Urothelium cell line (cell line): ENCODE measurements around the gene FGF16.
"Not testable (repeated sequence)": the region's sequence is repeated elsewhere in the genome, so short reads cannot be mapped to it uniquely, and the experiment has no call there.

Source experiments
- DNase-seq: peaks from one replicate; pipeline ENCODE4 v3.0.0; 2011; ENCODE audit warnings: low spot score, mixed read lengths
- FAIRE-seq: peaks from 2 replicates; lab custom pipeline; 2011; peaks lifted over from hg19 to GRCh38; lab: Jason Lieb, UNC

FGF16 gene

GRCh38 chrX:77446908-77447652, at the start of gene FGF16:
Gene FGF16 (plus strand): TSS chrX:77447389. CDS start chrX:77447675, 286 bp downstream.
- no peak for FAIRE-seq
- no peak for DNase-seq

DNA sequence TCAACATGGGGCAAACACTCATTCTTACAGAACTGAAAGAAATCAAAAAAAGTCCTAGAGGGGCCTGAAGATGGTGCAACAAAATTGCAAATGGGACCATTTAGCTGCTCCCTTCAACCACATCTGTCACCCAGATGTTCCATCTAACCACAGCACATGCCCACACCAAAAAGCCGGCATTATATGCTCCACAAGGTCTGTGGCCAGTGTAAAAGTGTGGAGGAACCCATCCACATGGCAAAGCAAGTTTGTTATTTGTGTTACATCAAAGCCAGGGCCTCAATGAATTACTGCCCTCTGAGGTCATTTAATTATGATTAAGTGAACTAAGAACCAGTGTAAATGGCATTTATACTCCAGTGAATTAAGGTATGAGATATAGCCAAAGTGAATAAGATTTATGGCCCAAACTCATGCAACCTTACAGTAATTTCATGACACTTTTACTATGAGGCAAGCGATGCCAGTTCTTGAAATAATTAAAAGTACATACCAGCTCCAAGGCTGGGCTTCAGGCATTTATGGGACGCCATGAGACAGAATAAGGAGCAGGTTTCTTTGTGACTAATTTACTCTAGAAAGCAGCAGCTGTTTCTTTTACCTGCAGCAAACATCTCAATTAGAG, 48.7 kb upstream of the FGF16 start:
- FAIRE-seq (no peak), DNase-seq (no peak)

DNA sequence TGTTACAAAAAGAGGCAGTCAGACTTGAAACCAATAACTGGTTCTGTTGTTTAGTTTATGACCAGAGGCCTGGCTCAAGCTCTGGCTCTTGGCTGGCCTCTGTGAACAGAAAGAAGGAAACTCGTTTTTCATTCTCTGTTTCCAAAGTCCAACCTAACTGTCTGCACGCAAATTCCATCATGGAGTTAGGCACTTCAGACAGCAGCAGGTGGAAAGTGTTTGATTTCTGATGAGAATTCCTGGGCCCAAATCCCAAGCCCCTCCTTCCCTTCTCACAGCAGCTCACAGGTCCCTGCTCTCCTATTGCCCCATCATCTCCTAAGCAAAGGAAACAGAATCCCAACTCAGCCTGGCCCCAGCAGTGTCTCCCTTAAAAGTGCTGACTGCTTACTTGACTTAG, 42.8 kb upstream of the FGF16 start:
- FAIRE-seq: no peak

GRCh38 chrX:77407821-77408220, 39.4 kb upstream of the FGF16 start:
- FAIRE-seq, DNase-seq: not testable (repeated sequence)

More for the DNA sequence above, 42.8 kb upstream of the FGF16 start:
- no peak for DNase-seq

DNA sequence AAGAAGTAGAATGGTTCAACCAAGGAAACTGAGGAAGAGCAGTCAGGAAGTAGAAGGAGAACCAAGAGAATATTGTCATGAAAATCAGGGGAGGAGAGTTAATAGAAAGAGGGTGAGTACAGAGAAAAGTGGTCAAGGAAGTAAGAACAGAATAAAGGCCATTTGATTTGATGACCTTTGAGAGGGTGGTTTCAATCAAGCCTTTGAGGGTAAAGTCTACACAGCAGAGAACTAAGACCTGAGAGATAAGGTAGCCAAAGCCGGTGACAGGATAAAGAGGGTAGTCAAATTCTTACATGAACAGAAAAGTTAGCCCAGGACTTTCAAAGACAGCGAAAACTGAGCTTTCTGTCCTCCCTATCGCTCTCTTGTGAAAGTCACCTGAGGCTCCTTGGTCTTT, 34.6 kb upstream of the FGF16 start:
- no peak for FAIRE-seq

DNA sequence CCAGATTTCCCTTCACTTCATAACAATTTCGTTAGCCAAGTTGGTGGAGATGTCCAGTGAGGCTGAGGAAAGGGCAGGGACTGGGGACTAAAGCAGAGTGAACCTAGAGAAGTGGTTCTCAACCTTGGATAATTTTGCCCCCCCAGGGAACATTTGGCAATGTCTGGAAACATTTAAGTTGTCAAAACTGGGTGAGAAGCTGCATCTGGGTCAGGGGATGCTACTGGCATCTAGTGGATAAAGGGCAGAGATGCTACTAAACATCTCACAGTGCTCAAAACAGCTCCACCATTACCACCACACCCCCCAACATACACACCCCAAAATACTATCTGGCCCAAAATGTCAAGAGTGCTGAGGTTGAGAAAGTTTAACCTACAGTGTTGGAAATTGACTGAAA, 32.0 kb upstream of the FGF16 start:
- no peak for DNase-seq
- no peak for FAIRE-seq

More for the DNA sequence above, 34.6 kb upstream of the FGF16 start:
- DNase-seq: no peak

GRCh38 chrX:77415882-77416281, 31.3 kb upstream of the FGF16 start:
- DNase-seq (no peak), FAIRE-seq (no peak)

DNA sequence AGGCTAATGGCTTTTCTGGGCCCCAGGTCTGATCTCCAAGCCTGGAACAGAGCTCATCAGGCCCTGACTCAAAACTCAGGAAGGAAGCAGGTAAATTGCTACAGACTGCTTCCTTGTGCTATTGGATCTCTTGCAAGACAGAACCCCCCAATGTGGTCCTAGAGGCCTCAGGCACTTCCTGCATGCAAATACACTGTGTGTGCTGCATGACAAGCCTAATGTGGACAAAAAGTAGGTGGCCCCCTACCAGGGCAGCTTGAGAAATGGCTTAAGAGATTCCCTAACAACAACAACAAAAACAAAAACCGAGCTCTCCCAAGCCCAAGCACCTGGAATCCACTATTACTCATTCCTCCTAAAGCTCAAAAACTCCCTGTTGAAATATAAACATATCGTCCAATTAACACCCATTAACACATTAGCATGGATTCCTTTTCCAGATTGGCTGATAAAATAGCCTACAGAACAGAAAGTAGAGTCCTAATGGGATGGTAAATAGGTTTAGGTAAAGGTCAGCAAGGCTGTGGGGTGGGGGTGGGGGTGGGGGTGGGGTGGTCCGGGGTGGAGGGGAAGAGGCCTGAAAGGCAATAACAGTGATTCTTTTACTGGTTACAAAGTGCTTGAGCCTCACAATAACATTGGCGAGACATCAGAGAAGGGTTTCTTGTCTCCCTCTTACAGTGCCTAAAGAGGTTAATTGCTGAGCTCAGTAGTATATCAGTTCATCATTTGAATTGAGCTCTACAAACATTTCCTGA, 24.1 kb upstream of the FGF16 start:
- DNase-seq: no peak
- no peak for FAIRE-seq

GRCh38 chrX:77426811-77427210, 20.4 kb upstream of the FGF16 start:
- no peak for FAIRE-seq
- DNase-seq: no peak

DNA sequence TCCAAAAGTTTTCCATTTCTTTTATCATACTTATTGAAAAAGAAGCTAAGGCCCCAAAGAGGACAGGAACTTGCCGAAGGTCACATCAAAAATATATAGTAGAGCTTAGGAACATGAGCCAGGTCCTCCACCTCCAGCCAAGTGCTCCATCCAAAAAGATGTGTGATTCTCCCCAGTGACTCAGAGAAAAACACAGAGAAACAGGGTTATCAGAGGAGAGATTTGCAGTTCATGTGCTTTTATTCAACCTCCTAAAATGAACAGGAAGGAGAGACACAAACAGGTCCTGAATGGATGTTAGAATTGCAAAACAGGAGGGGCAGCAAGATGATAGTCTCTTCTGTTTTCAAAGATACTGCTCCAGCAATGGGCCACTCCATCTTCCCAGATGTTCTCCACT, 19.6 kb upstream of the FGF16 start:
- FAIRE-seq (no peak), DNase-seq (no peak)

DNA sequence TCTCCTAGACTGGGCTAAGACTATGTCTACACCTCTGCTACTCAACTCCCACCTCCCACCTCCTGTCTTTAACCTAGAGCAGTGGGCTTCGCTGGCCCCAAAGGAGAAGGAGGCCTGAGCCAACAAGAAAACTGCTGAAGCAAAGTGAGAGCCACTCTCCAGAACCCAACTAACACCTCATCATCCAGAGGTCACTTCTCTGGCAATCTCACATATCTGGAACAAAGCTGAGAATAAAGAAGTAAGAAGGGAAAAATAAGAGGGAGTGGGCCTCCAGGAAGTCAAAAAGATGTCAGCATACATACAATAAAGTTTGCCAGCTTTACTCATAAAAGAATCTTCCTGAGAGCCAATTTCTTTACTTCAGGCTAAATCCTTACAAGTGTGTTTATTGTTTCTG, 18.6 kb upstream of the FGF16 start:
- DNase-seq (no peak), FAIRE-seq (no peak)

GRCh38 chrX:77431227-77431626, 16.0 kb upstream of the FGF16 start:
- no peak for FAIRE-seq
- DNase-seq: no peak

DNA sequence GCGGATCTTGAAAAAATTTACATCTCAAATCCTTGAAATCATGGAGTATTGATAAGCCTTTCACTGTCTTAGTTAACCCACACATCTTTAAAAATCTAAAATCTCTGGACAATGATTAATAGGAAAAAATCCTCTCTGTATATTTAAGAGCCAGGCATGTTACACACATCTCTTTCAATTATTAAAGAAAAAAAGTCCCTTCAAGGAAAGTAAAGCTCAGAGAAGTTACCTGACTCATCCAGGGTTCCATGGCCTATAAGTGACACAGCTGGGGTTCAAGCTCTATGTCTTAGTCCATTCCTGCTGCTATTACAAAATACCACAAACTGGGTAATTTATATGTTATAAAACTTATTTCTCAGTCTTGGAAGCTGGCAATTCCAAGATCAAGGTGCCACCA, 14.2 kb upstream of the FGF16 start:
- FAIRE-seq: no peak
- no peak for DNase-seq

DNA sequence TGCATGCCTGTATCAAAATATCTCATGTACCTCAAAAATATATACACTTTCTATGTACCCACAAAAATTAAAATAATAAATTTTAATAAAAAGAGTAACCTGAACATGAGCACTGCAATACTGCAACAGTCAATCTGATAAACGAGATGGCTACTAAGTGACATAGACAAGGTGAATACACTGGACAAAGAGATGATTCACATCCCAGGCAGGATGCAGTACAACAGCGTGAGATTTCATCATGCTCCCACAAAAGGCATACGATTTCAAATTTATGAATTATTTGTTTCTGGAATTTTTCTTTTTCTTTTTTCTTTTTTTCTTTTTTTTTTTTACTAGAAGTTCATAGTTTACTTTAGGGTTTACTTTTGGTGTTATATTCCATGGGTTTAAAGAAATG, 12.2 kb upstream of the FGF16 start:
- no peak for DNase-seq

GRCh38 chrX:77436271-77436670, 10.9 kb upstream of the FGF16 start:
- DNase-seq (no peak), FAIRE-seq (no peak)

More for the DNA sequence above, 12.2 kb upstream of the FGF16 start:
- FAIRE-seq: no peak

GRCh38 chrX:77436682-77437081, 10.5 kb upstream of the FGF16 start:
- FAIRE-seq (no peak), DNase-seq (no peak)

GRCh38 chrX:77440330-77440729, 6.9 kb upstream of the FGF16 start:
- DNase-seq (peak; percentile 13), FAIRE-seq (no peak)

GRCh38 chrX:77441033-77441432, 6.2 kb upstream of the FGF16 start:
- DNase-seq (no peak), FAIRE-seq (no peak)

DNA sequence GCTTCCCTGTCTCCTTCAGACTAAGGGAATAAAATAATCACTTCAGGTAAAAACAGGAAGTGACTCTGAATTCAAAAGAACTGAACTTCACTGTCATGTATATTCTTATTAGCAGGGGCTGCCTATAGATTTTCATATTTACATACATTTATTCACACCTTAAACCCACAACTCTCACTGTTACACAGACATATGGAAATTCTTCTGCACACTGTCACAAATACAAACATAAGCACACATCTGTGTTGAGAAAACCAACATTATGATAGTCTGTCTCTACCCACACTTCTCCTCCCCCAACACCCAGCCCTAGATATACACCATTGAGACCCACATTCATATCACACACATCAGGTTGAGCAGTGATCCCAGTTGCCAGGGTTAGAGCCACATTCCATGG, 5.7 kb upstream of the FGF16 start:
- no peak for FAIRE-seq
- DNase-seq: no peak

- DNase-seq (peak; percentile 55), FAIRE-seq (no peak)
Observed at GRCh38 chrX:77442728-77443127, 4.5 kb upstream of the FGF16 start.

- DNase-seq (no peak), FAIRE-seq (no peak)
Observed at GRCh38 chrX:77444075-77444474, 3.1 kb upstream of the FGF16 start.

DNA sequence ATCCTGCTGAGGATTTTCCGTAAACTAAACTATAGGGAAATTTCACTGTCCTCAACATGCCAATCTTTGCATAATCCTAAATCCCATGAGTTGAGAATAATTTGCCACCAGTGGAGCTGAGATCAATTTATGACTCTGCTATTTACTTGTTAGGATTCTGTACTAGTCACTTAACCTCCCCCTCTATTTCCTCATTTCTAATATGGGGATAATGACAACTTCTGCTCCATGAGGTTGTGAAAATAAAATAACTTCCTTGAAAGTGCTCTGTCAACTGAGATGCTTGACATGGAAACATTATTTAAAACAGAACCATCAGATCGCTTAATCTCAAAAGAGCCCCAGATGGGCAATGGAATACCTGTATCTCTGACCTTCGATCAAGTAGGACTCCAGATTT, 2.6 kb upstream of the FGF16 start:
- FAIRE-seq: no peak
- no peak for DNase-seq
